Posterior cingulate gyrus (tissue), 11 donors: Measurements from ENCODE around the gene TIRAP.
A peak's percentile ranks its signal among the peaks of the same experiment; 100 is the strongest.
"Not testable (repeated sequence)": the region's sequence is repeated elsewhere in the genome, so short reads cannot be mapped to it uniquely, and the experiment has no call there.

Experiments
- DNase-seq, 10 donors: peaks; one replicate each; pipeline versions ENCODE4 v3.0.0 to v3.0.0-alpha.2; 2020 to 2021; ENCODE audit warnings: mixed read lengths in 3 of 10
- intact Hi-C: fragments of 100-400 bp; cut with DNase I; formaldehyde crosslinking; loops from one replicate; pipeline ENCODE4 v1.15.1; 2023

TIRAP gene

DNA sequence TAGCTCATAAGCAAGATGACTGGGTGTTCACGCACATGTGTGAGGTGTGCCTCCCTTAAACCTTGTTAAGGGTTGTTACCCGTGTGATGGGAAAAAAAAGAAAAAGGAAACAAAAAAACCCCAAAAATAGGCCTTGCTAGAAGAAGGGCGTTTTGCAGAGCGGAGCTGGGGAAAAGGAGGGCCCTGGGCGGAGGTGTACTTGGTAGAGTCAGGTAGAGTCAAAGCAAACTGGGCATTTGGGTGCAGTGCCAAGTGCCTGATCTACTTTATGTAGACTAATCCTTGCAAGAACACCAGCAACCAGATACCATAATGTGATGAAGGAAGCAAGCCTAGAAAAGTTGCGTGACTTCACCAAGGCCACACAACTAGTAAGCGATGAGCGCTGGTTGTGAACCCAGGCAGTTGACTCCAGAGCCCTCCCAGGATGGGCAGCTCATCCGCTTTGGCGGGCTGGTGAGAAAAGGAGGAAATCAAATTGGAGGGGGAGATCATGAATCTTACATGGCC is 1.2 kb upstream of the TIRAP start:
- intact Hi-C loops: no loop called here
- DNase-seq: no peak

DNA sequence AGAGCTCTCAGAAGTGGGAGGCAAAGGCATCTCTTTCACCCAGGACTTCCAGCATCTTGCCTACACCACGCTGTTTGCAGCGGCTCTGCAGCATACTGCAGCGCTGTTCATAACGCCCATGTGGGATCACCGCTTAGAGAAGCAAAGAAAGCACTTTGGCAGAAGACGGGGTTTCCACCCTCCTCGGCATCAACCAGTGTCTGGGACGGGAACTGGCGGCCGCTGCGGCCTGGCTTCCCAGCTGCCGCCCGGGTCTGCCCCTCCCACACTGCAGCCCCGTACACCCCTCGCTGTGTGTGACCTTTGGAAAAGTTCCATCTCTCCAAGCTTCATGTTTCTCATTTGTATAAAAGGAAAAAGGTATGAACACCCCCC is 545 bp upstream of the TIRAP start:
- peak in 9 of 10 donors; percentile 30 to 92 (median 45) for DNase-seq
- intact Hi-C loops: no loop called here

DNA sequence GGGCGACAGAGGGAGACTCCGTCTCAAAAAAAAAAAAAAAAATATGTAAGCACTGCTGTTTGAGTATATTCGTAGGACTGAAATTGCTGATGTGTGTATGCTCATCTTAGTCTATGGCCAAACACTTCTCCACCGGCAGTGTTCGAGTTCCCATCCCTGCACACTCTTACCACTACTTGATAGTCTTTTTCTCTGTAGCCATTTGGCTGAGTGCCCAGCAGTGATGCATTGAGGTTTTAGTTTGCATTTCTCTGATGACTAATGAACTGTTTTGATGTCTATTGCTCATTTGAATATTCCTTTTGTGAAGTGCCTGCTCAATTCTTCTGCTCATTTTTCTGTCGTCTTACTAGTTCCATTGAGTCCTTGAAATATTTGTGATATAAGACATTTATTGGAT is 1.9 kb downstream of the TIRAP start:
- intact Hi-C loops: no loop called here
- DNase-seq: peak in 3 of 10 donors; percentile 28 to 43 (median 42)

DNA sequence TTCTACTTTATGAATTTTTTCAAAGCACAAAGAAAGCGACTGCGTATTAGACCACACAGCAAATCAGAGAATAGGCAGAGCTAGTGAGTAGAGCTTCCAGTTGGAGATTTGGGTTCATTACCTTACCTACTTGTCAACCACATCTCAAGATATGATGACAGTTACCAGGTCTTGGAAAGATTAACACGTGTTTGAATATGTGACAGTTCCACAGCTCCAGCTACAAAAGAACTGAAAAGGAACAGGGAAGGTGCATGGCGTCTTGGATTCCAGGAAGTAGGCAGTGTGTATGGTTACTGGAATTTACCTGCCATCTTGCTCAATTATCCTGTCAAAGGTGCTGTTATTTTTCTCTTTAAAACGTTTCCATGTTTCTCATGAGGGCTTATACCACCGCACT is 5.3 kb downstream of the TIRAP start:
- intact Hi-C loops: no loop called here
- peak in 1 of 10 donors; percentile 3 for DNase-seq

DNA sequence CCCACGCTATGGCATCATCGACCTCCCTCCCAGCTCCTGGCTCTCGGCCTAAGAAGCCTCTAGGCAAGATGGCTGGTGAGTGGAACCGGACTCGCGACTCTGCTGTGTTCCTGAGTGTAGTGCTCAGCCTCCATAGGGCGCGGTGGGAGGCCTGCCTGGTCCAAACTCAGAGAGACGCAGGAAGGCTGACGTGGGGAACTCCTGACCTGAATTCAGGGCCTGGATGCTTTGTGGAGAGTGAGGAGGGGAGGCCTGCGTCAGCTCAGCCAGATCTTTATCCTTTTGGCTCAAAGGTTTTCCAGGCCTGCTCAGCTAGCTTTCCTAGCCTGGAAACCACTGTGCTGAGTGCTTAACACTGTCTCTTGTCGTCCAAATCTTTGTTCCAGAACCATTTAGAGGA is 8.0 kb downstream of the TIRAP start:
- intact Hi-C loops: no loop called here

DNA sequence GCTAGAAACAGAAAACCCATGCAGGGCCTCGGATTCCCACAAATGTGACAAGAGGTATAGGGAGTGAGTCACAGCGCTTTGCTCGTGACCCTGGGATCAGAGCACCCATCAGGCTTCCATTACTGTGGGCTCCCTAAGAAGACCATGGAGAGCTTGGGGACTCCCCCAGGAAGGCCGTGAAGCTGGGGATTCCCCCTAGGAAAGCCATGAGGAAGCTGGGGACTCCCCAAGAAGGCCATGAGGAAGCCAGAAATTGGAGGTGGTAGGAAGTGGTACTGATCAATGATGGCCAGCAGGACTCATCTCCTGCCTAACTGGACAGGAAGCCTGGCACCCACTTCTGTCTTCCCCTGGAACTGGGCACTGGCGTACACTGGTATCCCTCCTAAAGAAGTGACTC is 10.8 kb downstream of the TIRAP start:
- intact Hi-C loops: no loop called here
- peak in 1 of 10 donors; percentile 37 for DNase-seq

More for the DNA sequence above, 8.0 kb downstream of the TIRAP start:
- DNase-seq: no peak

DNA sequence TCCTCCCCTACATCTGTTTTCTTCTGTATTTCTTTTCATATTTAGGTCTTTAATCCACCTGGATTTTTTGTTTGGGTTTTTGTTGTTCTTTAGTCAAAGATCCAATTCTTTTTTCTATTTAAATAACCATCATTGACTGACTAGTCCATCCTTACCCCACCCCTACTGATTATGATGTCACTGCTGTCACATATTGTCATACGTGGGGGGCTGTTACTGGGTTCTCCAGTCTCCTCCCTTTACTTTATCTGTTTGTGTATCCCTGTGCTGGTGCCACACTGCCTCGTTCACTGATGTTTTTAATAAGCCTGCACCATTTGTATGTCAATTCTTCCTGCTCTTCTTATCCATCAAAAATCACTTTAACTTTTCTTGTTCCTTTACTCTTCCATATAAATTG is 14.1 kb downstream of the TIRAP start:
- no peak for DNase-seq
- intact Hi-C loops: no loop called here

DNA sequence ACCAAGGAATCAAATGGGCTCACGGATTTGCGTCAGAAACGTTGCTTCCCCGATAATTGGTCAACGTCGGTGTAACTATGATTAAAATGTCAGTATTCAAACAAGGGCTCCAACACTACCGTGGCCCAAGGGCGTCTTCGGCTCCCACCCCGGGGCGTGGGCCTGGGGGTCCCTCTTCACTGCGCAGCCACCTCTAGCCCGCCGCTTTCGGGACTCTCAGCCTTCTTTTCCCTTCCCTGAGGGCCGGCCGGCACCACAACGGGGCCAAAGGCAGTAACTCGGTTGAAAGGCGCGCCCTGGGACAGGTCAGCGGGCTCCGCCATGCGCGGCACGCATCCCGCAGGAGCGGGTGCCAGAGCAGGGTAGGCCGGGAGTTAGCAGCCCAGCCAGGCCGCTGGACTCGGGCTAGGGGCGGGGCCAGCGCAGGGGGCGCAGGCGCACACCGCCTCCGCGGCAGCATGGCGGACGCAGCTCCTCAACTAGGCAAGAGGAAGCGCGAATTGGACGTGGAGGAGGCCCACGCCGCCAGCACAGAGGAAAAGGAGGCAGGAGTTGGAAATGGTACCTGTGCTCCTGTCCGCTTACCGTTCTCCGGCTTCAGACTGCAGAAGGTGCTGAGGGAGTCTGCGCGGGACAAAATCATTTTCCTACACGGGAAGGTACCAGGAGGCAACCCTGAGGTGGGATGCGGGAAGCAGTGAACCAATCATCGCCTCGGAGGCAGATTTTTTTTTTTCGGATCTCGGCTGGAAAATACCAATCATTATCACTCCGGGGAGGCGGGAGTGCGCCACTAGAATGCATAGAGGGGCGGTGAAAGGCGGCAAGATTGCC is 20.9 kb downstream of the TIRAP start, which contains the start of gene DCPS:
DCPS (plus strand) TSS at position 438 of the 834 bp plus-strand sequence; CDS start at position 459, 21 bp downstream.
- intact Hi-C loops: loop anchor here (5.0 kb wide), 1 partner anchor 113 kb away; no protein-coding TSS in a partner anchor
- peak; percentile 84 to 99 (median 92) for DNase-seq

DNA sequence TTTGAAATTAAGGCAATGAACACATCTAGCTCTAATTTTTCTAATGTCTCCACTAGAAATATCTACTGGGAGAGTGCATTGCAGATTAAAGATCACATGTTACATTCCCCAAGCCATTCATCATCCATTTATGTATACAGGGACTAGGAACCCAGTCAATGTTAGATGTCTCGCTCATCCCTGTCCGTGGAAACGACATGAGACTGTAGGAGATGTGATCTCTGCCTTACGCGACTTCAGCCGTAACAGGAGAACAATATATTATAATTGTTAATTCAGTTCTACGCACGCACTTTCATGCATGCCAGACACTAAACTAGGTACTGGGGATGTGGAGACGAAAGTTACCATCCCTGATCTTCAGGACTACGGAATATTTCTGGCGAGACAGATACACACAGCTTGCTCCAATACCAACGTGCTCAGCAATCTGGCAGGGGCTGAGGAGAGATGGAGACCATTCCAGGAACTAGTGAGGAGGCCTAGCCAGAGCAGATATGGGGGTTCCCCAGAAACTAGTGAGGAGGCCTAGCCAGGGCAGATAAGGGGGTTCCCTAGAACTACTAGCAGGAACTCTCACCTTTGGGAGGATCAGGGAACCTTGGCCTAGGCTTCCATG is 21.7 kb downstream of the TIRAP start:
- intact Hi-C loops: loop anchor here (5.0 kb wide), 1 partner anchor 113 kb away; no protein-coding TSS in a partner anchor
- peak in 1 of 10 donors; percentile 54 for DNase-seq

DNA sequence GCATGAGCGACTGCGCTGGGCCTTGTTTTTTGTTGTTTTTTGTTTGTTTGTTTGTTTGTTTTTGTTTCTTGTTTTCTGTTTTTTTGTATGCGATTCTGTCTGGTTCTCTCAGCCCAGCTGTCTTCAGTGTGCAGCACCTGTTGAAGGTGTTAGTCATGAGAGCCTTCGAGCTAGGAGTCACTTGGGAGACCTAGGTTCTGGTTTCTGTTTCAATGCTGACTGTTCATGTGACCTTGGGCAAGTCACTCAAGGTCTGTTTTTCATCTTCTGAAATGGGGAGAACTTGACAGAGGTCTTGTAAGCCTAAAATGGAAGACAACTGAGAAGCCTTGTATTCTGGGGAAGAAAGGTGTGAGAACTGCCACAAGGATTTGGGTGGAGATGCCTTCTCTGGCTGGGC is 22.8 kb downstream of the TIRAP start:
- intact Hi-C loops: no loop called here
- DNase-seq: no peak

DNA sequence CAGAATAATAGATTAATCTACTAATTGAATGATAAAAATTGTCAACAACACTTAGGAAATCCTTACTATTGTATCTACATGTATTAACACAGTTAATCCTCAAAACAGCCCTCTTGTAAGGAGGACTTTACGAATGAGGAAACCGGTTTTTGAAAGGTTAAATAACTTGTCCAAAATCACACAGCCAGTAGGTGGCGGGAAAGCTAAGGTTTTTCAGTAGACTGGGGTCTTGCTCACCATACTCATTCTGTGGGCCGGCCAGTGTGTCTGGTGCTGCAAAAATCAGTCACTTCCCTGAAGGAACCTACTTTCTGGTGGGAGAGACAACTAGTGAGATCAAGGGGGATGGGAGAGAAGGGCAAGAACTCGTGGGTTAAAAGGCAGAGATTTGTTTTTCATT is 24.8 kb downstream of the TIRAP start:
- peak in 2 of 10 donors; percentile 32 to 84 for DNase-seq
- intact Hi-C loops: no loop called here

DNA sequence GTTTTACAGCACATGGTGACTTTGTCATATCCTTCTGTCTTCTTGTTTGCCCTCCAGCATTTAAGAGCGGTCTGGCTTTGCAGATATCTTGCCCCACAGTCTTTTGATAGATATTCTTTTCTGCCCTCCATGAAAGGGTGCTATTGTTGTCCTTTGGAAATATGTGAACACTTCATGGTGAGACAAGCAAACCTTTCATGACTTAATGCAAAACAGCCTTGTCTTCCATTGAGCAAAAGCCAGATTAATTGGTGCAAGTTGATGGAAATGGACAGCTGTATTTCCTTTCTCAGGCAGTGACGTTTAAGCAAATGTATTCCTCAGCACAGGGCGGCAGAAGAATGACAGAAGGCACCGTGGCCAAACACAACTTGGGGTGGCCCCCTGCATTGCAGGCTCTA is 25.4 kb downstream of the TIRAP start:
- intact Hi-C loops: no loop called here
- DNase-seq: peak in 1 of 10 donors; percentile 27

DNA sequence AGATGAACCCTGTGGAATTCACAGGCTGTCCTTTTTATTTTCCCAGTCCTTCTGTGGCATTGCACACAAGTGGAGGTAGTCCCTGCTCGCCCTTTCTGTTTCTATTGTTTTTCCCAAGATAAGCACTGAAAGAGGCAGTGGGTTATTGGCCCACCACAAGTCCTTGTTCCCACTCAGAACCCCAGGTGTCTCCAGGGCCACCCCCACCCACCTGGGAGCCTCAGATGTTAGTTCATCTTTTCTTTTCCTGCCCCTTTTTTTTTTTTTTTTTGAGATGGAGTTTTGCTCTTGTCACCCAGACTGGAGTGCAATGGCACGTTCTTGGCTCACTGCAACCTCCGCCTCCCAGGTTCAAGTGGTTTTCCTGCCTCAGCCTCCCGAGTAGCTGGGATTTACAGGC is 25.9 kb downstream of the TIRAP start:
- intact Hi-C loops: not testable (repeated sequence)
- DNase-seq: peak in 1 of 10 donors; percentile 61

DNA sequence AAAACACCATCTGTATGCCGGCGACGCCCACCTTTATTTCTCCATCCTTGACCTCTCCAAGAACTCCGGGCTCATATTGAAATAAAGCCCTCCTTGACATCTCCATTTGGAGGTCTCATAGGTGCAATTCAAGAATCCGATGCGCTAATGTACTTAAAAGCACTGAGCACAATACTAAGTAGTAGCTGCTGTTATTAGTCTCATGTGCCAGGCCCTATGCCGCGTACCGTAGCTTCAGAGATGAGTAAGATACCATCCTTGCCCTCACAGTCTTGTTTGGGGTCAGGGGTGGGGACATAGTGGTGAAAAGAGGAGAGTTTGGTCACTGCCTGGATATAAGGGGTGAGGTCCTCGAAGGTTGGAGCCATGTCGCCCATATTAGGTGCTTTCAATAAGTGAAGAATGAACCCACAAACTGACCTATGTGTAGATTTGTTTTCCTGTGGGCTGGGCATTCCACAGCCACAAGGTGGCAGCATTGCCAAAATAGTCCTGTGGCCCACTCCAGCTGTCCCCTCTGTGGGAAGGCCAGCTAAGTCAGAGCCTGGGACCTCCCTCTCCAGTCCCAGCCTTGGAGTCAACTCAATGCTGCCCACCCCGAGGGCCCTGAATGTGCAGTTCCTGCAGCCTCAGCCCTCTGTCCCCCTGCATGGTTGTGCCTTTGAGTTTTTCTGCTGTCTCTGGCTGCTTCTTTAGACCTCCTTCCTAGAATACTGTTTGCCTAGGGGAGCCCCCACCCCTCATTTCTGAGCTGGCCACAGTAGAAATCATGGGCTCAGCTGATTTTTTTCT is 27.5 kb downstream of the TIRAP start:
- DNase-seq: peak; percentile 62 to 97 (median 82)
- intact Hi-C loops: loop anchor here (1.0 to 5.0 kb wide), 2 partner anchors 42 to 170 kb away; no protein-coding TSS in a partner anchor

DNA sequence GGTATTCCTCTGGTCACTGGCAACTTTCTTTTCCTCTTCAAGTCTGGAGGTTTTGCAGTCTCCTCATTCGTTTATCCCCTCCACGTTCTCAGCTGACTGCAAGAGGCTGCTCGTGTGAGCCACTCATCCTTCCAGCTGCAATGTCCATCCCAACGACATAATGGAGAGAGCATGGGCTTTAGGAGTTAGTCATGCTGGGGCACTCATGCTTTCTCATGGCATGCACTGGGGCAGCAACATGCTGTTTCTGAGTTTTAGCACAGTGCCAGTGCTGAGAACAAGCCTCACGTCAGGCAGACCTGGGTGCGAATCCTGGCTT is 28.1 kb downstream of the TIRAP start:
- peak in 1 of 10 donors; percentile 40 for DNase-seq
- intact Hi-C loops: loop anchor here (1.0 to 5.0 kb wide), 2 partner anchors 41 to 169 kb away; no protein-coding TSS in a partner anchor

DNA sequence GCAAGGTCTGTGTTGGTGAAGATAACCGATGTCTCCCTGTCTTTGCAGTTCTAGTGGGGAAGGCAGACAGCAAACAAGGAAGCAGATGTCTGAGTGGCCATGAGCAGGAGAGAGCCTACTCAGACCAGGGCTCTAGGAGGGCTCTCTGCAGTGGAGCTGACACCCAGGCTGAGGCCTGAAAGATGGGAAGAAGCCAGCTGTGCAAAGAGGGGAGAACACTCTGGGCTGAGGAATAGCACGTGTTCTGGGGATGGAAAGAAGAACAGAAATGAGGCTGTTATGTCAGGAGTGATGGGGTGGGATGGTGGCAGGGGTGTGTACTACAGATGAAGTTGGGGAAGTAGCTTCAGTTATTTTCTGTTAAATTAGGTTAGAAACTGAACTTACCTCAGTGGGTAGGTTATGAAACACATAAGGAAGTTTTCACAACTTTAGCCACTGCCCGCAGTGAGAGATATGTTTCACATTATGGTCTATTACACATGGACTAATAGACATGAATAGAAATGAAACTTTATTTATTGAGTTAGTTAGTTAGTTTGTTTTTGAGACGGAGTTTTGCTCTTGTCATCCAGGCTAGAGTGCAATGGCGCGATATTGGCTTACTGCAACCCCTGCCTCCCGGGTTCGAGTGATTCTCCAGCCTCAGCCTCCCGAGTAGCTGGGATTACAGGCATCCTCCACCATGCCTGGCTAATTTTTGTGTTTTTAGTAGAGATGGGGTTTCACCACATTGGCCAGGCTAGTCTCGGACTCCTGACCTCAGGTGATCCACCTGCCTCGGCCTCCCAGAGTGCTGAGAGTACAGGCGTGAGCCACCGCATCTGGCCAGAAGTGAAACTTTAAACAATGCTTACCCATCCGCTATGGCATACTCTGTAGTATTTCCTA is 28.8 kb downstream of the TIRAP start:
- peak in 1 of 10 donors; percentile 48 for DNase-seq
- intact Hi-C loops: loop anchor here (5.0 kb wide), 1 partner anchor 41 kb away; no protein-coding TSS in a partner anchor

DNA sequence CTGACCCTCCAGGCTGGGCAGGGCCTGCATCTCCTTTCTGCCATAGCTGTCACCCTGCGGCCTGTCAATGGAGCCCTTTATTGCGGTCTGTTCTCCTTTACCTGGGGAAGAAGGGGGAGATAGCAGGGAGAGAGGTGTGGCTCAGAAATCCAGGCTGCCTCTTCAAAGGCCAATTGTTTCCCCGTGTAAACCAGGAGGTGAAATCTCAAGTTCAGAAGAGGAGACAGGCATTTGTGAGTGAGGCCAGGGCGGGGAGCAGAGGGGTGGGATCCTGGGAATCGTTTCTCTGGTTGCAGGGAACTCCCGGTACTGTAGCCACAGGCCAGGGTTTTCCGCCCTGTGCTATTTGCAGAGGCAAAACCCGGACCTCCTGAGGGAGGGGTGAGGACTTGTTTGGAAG is 30.1 kb downstream of the TIRAP start:
- intact Hi-C loops: loop anchor here (5.0 kb wide), 1 partner anchor 39 kb away; no protein-coding TSS in a partner anchor
- DNase-seq: peak in 1 of 10 donors; percentile 62

DNA sequence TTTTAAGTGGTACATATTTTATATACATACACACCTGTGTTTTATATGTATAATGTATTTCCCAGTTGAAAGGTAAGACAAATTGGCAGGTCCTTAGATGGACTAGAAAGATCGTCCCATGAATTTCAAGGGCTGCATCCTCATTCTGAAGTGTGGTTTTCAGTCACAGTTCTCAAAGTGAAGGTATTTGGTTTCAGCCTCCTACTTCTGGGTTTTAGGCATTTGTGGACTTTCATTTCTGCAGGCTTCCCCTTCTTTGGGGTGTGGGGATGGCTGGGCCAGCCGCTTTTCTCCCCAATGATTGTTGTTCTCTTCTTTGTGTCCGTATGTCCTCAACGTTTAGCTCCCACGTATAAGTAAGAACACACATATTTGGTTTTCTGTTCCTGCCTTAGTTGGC is 30.9 kb downstream of the TIRAP start:
- intact Hi-C loops: loop anchor here (5.0 kb wide), 1 partner anchor 38 kb away; no protein-coding TSS in a partner anchor
- peak in 2 of 10 donors; percentile 12 to 14 for DNase-seq

DNA sequence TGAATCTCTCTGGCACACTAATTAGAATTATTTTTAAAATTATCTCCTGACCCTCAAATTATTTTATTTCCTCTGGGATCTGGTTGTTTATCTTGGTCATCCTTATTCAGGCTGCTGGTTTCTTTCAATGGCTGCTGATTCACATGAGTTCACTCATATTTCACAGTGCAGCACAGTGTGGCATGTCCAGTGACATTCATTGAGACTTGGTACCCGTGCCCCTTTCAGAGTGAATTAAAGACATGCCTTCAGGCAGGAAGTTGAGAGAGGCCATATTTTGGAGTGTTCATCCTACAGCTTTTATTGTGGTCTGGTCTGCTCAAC is 34.5 kb downstream of the TIRAP start:
- no peak for DNase-seq
- intact Hi-C loops: no loop called here
